Body of pancreas (tissue), 4 donors: ENCODE results near the gene S100P.
A peak's percentile ranks its signal among the peaks of the same experiment; 100 is the strongest.

Experiments
- POLR2A ChIP-seq, 3 donors: fragments of 450-650 bp; IDR thresholded peaks; one replicate each; pipeline ENCODE4 v1.6.1; 2016; ENCODE audit warnings: antibody characterized with exemption in 3 of 3, mild to moderate bottlenecking in 2 of 3
- TF ChIP-seq, protein P1 (sequence below), 7 experiments: fragments of 450-650 bp in 4 of 7; fragments of 200-600 bp in 3 of 7; sonication (generic) in 3 of 7; IDR thresholded peaks; one replicate each; pipeline ENCODE4 v1.5.1; 2016 to 2019; ENCODE audit warnings: antibody characterized with exemption in 7 of 7

- TF ChIP-seq, protein P1, sequence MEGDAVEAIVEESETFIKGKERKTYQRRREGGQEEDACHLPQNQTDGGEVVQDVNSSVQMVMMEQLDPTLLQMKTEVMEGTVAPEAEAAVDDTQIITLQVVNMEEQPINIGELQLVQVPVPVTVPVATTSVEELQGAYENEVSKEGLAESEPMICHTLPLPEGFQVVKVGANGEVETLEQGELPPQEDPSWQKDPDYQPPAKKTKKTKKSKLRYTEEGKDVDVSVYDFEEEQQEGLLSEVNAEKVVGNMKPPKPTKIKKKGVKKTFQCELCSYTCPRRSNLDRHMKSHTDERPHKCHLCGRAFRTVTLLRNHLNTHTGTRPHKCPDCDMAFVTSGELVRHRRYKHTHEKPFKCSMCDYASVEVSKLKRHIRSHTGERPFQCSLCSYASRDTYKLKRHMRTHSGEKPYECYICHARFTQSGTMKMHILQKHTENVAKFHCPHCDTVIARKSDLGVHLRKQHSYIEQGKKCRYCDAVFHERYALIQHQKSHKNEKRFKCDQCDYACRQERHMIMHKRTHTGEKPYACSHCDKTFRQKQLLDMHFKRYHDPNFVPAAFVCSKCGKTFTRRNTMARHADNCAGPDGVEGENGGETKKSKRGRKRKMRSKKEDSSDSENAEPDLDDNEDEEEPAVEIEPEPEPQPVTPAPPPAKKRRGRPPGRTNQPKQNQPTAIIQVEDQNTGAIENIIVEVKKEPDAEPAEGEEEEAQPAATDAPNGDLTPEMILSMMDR (IDR thresholded peaks at IDR 0.05) = no peak
- peak in 2 of 3 donors; percentile 57 to 58 for TF ChIP-seq POLR2A (IDR thresholded peaks at IDR 0.05)
These were observed 15.8 kb downstream of the S100P start, which contains the start of gene MRFAP1L1 for GRCh38 chr4:6709230-6710114.
